Measurements from ENCODE around the gene POC1A. TPM values are rescaled to one million over a fixed set of nuclear protein-coding genes. Genes with fewer than 3 reads are reported as not detected.

The POC1A gene
- total and polyA plus RNA-seq, 2 donors (not counting 3 experiments of a cell fraction or from before 2014, with no cell fraction given): 14.8 to 19.4 TPM

DNA sequence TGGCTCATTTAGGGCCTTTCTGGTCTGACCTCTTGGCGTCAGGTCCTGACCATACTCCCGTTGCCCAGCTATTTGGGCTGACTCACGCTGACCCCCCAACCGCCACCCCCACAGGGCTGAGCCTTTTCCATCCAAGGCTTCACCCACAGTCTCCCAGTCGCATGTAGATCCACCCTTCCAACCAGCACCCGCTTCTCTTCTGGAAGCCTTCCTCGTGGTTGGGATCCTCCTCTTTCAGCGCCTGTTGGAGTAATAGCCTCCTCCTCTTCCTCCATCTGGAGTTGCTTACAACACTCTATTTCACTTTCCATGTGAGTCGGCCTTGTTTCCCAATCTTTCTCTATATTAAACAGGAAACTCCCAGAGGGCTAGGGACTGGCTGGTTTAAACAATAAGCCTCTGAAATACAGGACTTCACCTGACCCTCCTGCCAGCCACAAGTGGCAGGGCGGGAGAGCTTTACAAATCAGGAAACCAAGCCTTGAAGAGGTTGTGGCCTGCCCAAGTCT lies 41.7 kb upstream of the POC1A start:
- no peak overlapping the region for H3K4me3 ChIP-seq (replicated peaks in 1 of 3; ENCODE audit: insufficient read depth in 1 of 3, low read depth in 1 of 3, low read length in 3 of 3)
- peaks cover 17% of the 10 kb centered on the region for H3K4me1 ChIP-seq (ENCODE audit: control insufficient read depth, extremely low read depth, insufficient read depth, low read length)
- H3K9ac ChIP-seq (replicated peaks; ENCODE audit: extremely low read depth, insufficient read depth, low read length): no peak overlapping the region
- dilution Hi-C loops (cut with MboI; ENCODE audit: extremely low pct_ligation_motif_present, low sequenced_read_pairs) (no loop called here), intact Hi-C loops (cut with micrococcal nuclease) (loop anchor here (5.0 kb wide), 1 partner anchor 194 kb away; no protein-coding TSS in a partner anchor)
- no peaks in the 10 kb centered on the region for H4K20me1 ChIP-seq (replicated peaks; ENCODE audit: control insufficient read depth, extremely low read depth, insufficient read depth, low read length)
- H3K27me3 ChIP-seq (ENCODE audit: control insufficient read depth in 2 of 2, insufficient read depth in 2 of 2, low read length in 2 of 2): no peaks in the 10 kb centered on the region
- ChIA-PET CTCF (interaction anchor here (1.4 kb wide), 1 partner anchor 13 kb away, joined by 5 read pairs; no protein-coding TSS in a partner anchor), POLR2A (interaction anchor here (0.6 kb wide), 1 partner anchor 221 kb away, joined by 4 read pairs; no protein-coding TSS in a partner anchor)
- FAIRE-seq: no peak
- peak overlapping the region; percentile 28 for H2AFZ ChIP-seq (ENCODE audit: low read depth, low read length)
- no peaks in the 10 kb centered on the region for H3K36me3 ChIP-seq (ENCODE audit: control insufficient read depth in 2 of 2, extremely low read depth in 1 of 2, insufficient read depth in 2 of 2, low read length in 2 of 2)
- peaks cover 15% of the 10 kb centered on the region for H3K79me2 ChIP-seq (ENCODE audit: control insufficient read depth, insufficient read depth, low read length)
- no peak for TF ChIP-seq POLR2A (IDR thresholded peaks at IDR 0.05; ENCODE audit: low read depth, low read length)
- TF ChIP-seq, protein P1, sequence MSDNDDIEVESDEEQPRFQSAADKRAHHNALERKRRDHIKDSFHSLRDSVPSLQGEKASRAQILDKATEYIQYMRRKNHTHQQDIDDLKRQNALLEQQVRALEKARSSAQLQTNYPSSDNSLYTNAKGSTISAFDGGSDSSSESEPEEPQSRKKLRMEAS (IDR thresholded peaks at IDR 0.05; ENCODE audit: insufficient read depth, insufficient read length): no peak
- no peak for TF ChIP-seq FOS (IDR thresholded peaks at IDR 0.05; ENCODE audit: borderline replicate concordance, insufficient read depth, low read length)
- no peak for TF ChIP-seq POLR2AphosphoS5 (IDR thresholded peaks at IDR 0.05; ENCODE audit: insufficient read depth, low read depth, low read length)
- no peak for TF ChIP-seq EZH2 (IDR thresholded peaks at IDR 0.05; ENCODE audit: borderline replicate concordance, low read depth, low read length, severe bottlenecking)
- TF ChIP-seq JUN (IDR thresholded peaks at IDR 0.05; ENCODE audit: borderline replicate concordance, insufficient read depth, insufficient read length, low read depth): no peak
- TF ChIP-seq, protein P2, sequence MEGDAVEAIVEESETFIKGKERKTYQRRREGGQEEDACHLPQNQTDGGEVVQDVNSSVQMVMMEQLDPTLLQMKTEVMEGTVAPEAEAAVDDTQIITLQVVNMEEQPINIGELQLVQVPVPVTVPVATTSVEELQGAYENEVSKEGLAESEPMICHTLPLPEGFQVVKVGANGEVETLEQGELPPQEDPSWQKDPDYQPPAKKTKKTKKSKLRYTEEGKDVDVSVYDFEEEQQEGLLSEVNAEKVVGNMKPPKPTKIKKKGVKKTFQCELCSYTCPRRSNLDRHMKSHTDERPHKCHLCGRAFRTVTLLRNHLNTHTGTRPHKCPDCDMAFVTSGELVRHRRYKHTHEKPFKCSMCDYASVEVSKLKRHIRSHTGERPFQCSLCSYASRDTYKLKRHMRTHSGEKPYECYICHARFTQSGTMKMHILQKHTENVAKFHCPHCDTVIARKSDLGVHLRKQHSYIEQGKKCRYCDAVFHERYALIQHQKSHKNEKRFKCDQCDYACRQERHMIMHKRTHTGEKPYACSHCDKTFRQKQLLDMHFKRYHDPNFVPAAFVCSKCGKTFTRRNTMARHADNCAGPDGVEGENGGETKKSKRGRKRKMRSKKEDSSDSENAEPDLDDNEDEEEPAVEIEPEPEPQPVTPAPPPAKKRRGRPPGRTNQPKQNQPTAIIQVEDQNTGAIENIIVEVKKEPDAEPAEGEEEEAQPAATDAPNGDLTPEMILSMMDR (IDR thresholded peaks at IDR 0.05; ENCODE audit: extremely low read depth in 1 of 2, insufficient read depth in 1 of 2, low read depth in 1 of 2, low read length in 2 of 2): no peak
- TF ChIP-seq GATA2 (IDR thresholded peaks at IDR 0.05; ENCODE audit: insufficient read depth, insufficient read length, low read depth, low read length): no peak
- no peak for TF ChIP-seq MYC (IDR thresholded peaks at IDR 0.05; ENCODE audit: low read depth, low read length)
- BruUV-seq (replicated peaks): no TSS peak
- DNase-seq (ENCODE audit: low read depth, low spot score): peak; percentile 29
- H3K27ac ChIP-seq (ENCODE audit: insufficient read depth, low read depth, low read length): no peak overlapping the region
- no peak overlapping the region for H3K4me2 ChIP-seq (ENCODE audit: insufficient read depth, low read length)
- H3K9me1 ChIP-seq (replicated peaks; ENCODE audit: control insufficient read depth, extremely low read depth, insufficient read depth, low read length): no peaks in the 10 kb centered on the region
- H3K9me3 ChIP-seq (replicated peaks; ENCODE audit: control insufficient read depth, insufficient read depth, low read length): no peaks in the 10 kb centered on the region

All from endothelial cell of umbilical vein (primary cell).